ENCODE measurements around the gene SLC48A1.

Gene SLC48A1

DNA sequence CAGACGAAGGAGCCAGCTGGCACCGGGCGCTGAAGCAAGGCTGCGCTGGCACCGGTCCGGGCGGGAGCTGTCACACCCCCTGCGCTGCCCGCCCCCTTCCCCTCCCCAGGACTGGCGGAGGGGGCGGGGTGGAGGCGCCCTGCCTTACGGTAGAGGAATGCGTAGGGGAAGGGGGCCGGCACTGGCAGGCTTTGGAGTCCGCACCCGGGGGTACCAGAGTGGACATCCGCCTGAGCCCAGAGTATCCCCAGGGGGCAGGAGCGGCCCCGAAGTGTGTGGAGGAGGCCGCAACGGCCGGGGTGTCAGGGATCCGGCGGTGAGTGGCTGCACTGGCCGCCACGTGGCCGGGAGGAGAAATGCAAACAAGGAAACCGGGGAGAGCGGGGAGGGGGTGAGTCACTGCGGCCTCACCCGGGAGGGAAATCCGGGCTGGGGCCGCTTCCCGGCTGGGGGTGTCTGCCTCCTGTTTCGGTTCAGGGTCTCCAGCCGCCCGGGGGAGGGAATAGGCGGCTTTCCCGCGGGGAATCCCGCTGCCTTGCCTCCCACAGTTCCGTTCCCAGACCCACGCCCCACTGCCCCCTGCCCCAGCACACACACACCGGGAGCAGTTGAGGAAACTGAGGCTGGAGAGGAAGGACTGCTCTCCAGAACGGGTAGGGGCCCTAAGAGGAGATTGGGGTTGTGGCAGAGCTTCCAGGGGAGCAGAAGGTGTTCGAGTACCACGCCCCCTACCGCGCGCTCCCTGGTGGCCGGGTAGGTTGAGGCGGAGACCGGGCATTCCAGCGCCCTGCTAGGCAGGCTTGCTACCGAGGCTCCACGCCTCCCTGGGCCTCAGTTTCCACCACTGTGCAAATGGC lies 14.0 kb upstream of the SLC48A1 start, which contains the start of gene RAPGEF3:
TSS of gene RAPGEF3 (minus strand) at position 47 of the 857 bp plus-strand sequence. CDS start 324 bp downstream, outside the sequence.
- DNase-seq (ENCODE audit: low spot score), result peak; percentile 86
- TF ChIP-seq, protein P1, sequence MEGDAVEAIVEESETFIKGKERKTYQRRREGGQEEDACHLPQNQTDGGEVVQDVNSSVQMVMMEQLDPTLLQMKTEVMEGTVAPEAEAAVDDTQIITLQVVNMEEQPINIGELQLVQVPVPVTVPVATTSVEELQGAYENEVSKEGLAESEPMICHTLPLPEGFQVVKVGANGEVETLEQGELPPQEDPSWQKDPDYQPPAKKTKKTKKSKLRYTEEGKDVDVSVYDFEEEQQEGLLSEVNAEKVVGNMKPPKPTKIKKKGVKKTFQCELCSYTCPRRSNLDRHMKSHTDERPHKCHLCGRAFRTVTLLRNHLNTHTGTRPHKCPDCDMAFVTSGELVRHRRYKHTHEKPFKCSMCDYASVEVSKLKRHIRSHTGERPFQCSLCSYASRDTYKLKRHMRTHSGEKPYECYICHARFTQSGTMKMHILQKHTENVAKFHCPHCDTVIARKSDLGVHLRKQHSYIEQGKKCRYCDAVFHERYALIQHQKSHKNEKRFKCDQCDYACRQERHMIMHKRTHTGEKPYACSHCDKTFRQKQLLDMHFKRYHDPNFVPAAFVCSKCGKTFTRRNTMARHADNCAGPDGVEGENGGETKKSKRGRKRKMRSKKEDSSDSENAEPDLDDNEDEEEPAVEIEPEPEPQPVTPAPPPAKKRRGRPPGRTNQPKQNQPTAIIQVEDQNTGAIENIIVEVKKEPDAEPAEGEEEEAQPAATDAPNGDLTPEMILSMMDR (IDR thresholded peaks at IDR 0.05; ENCODE audit: extremely low read depth, missing control alignments), result peak; percentile 61

DNA sequence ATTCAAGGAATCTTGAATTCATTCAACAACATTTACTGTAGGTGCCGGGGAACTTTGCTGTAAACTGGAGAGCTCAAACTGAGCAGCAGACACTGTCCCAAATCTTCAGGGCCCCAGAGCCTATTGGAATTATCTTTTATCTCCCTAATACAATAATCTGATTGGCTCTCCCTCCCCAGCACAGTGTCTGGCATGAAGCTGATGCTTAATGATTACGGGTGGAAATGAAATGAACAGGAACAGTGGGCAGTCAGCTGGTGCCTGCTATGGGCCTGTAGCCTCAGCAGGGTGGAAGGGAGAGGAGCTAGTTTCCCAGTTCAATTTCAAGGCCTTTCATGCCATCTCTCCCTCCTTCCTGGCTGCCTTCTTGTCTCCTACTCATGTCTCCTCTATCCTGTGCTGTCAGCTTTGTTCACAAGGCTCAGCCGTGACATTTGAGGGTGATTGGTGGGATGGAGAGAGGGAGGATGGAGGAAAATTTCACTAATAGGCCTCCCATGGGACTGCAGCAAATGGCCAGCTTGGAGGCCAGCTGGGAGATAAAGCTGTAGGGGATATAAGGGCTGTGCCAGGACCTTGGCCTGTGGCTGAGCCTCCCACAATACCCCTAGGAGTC lies 10.1 kb upstream of the SLC48A1 start:
- TF ChIP-seq, protein P1 (IDR thresholded peaks at IDR 0.05; ENCODE audit: extremely low read depth, missing control alignments), result no peak
- no peak for DNase-seq (ENCODE audit: low spot score)

DNA sequence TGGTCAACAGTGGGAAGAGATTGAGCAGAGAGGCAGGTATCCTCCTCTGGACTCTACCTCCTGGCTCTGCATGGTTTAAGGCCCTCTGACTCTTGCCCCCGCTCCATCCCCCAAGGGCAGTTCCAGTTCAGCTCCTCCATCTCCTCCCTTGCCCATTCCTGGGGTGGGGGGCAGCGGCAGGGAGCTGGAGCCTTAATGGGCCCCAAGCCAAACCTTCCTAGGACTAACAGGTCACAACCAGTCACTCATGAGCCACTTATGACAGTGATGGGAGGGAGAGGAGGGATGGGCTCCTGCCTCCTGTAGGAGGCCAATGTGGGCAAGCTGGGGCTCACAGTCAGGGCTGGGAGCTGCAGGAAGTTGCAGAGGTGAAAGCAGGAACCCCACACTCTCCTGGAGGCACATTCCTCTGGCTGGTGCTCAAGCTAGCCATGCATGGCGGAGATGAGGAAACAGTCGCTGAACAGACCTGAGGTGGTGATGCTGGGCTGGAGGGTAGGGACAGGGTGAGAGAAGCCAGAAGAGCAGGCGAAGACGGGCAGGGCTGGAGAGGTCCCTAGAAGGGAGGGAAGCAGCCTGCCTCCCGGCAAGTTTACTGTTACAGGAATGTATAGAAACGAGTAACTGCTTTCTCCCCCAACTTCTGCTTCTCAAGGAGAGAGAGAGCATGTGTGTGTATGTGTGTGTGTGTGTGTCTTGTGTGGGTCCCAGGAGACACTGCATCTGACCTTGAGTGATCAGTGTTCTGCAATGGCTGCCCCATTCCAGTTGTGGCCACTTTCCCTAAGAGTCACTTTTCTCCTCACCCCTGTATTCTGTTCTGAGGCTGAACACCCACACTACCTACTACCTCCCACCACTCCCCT lies 9.3 kb upstream of the SLC48A1 start:
- DNase-seq (ENCODE audit: low spot score), result no peak
- TF ChIP-seq, protein P1 (IDR thresholded peaks at IDR 0.05; ENCODE audit: extremely low read depth, missing control alignments), result no peak

DNA sequence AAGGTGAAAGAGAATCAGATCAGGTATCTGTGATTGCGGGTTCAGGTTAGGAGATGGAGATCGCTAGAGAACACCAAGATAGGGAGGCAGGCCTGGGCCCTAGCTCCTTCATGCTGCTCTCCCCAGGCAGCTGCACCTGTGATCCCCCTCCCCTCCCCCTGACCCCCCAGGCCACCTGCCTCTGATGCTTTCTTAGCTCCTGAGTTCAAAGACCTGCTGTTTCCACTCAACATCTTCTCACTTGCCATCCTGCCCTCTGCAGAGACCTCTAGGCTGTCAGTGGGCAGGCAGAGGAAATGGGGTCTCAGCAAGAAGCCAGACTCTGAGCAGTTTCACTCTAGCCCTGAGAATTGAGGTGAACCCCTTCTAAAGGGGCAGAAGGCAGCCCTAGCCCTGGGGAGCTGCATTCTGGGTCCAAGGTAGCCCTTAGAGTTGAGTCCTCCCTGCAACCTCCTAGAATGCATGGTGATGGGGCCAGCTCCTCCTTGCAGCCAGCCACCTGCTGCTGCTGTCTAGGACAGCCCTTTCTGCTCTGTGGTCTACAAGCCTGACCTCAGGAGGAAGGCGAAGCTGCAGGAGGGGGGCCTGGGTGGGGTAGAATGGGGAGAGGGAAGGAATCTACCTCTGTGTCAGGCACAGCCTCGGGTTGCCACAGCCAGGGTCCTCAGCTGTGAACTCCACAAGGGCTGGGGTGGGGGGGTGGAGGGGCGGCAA lies 6.4 kb upstream of the SLC48A1 start:
- no peak for DNase-seq (ENCODE audit: low spot score)
- TF ChIP-seq, protein P1 (IDR thresholded peaks at IDR 0.05; ENCODE audit: extremely low read depth, missing control alignments), result no peak

DNA sequence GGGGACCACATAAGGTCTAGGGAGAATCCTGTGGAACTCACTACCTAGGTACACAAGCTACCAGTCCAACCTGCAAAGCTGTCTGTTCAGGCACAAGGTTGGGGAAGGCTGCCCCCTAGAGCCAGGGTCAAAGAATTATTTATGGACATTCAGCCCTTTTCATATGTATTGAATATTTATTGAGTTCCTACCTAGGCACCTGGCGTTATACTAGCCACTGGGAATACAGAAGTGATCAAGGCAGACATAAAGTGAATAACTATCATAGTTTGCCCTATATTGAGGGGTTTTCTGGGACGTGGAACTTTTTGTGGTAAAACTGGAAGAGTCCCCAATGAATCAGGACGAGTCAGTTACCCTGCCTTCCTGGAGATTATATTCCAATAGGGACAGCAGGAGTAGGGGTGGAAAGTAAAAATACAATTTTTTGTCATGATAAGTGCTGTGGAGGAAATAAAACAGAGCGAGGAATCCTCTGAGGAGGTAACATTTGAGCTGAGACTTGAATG lies 5.8 kb upstream of the SLC48A1 start:
- TF ChIP-seq, protein P1 (IDR thresholded peaks at IDR 0.05; ENCODE audit: extremely low read depth, missing control alignments), result peak; percentile 35
- peak; percentile 79 for DNase-seq (ENCODE audit: low spot score)

DNA sequence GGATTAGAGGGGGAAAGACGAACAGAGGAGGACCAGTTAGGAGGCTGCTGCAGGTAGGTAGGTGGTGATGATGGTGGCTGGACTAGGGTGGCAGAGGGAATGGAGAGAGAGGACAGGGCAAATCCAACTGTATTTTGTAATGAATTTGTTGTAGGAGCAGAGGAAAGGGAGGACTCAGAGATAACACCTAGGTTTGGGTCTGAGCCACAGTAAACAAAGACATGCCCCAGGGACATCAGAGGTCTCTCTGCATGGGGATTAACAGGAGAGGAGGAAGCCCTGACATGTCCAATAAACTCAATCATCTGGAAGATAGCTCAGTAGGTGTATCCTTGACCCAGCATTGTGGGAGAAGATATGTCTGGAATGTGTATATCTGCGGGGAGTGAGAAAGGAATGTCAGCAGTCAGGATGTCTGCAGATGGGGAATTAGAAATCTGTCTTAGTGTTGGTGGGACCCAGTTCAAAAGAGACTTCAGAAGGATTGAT lies 4.7 kb upstream of the SLC48A1 start:
- TF ChIP-seq, protein P1 (IDR thresholded peaks at IDR 0.05; ENCODE audit: extremely low read depth, missing control alignments), result no peak

More for the DNA sequence above, 4.7 kb upstream of the SLC48A1 start:
- no peak for DNase-seq (ENCODE audit: low spot score)
